Activated CD4-positive, alpha-beta T cell treated with anti-CD3 and anti-CD28 coated beads, Interleukin-2, amount 10 ng/mL, durations not matched to agents 24 days and 14 days (primary cell): ENCODE measurements around the gene IFT74. TPM values are rescaled to one million over a fixed set of nuclear protein-coding genes. Genes with fewer than 3 reads are reported as not detected.
"Not testable (repeated sequence)": the region's sequence is repeated elsewhere in the genome, so short reads cannot be mapped to it uniquely, and the experiment has no call there.

Source experiments
- DNase-seq: peaks from one replicate; pipeline ENCODE4 v3.0.0; 2022
- H3K27ac Mint-ChIP-seq: one replicate; pipeline ENCODE4 v1.8.0; 2022; ENCODE audit warnings: mild to moderate bottlenecking, mixed read lengths
- H3K27me3 Mint-ChIP-seq: one replicate; pipeline ENCODE4 v1.8.0; 2022; ENCODE audit warnings: mixed read lengths
- H3K36me3 Mint-ChIP-seq: one replicate; pipeline ENCODE4 v1.8.0; 2022; ENCODE audit warnings: low read depth, mild to moderate bottlenecking, mixed read lengths
- H3K4me1 Mint-ChIP-seq: one replicate; pipeline ENCODE4 v1.8.0; 2021; ENCODE audit warnings: mixed read lengths
- H3K4me3 Mint-ChIP-seq: one replicate; pipeline ENCODE4 v1.8.0; 2022; ENCODE audit warnings: mild to moderate bottlenecking, moderate library complexity, mixed read lengths
- H3K9me3 Mint-ChIP-seq: one replicate; pipeline ENCODE4 v1.8.0; 2021; ENCODE audit warnings: mixed read lengths
- intact Hi-C: fragments of 100-400 bp; cut with micrococcal nuclease; formaldehyde crosslinking; loops from one replicate; pipeline ENCODE4 v1.15.1; 2023
- total RNA-seq: library from RNA; stranded (reverse); gene quantifications from 2 replicates; pipeline ENCODE4 v1.2.3, GENCODE V29; 2022

Gene IFT74
- total RNA-seq, 1 donor from 2014 or later, result 9.7 TPM

DNA sequence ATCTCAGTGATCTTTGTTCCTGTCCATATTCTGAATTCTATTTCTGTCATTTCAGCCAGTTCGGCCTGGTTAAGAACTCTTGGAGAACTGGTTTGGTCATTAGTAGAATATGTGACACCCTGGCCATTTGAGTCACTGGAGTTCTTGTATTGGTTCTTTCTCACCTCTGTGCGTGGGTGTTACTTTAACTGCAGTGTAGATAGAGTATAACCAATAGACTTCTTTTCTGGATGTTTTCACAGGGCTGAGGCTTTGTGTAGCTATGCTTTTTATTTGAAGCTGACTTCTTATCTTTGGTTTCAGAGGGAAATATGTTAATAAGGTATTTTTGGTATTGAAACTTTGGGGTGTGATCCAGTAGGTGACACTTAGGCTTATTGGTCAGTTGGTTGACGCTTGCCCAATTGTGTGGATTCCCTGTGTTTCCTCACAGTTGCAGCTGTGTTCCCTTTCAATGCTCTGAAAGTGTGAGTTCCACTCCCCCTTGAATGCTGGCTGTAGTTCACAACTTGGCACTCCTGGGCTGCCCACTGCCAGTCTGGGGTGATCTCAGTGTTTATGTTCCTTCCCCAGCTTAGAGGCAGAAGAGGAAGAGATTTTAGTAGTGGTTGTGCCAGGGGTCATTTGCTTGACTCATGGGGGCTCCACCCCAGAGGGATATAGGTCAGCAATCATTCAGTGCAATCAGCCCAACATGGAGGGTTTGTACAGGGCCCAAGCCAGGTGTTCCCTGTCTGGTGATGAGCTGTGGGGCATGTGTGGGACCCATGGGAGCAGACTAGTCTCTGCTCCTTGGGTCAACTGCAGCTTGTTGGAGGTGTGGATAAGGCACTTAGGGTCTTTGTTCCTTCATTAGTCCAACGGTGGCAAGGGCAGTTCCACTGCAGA, 117.9 kb downstream of the IFT74 start:
- intact Hi-C loops, result no loop called here
- DNase-seq, result no peak
- Mint-ChIP-seq H3K4me3 (no peak overlapping the region), H3K27me3 (no peaks in the 10 kb centered on the region), H3K4me1 (no peaks in the 10 kb centered on the region), H3K9me3 (peaks cover 3% of the 10 kb centered on the region), H3K36me3 (no peaks in the 10 kb centered on the region), H3K27ac (no peak overlapping the region)

GRCh38 chr9:27078685-27079084, 122.5 kb downstream of the IFT74 start:
- H3K4me1 Mint-ChIP-seq, result no peaks in the 10 kb centered on the region
- intact Hi-C loops, result no loop called here
- no peak overlapping the region for H3K27ac Mint-ChIP-seq
- DNase-seq, result no peak
- no peaks in the 10 kb centered on the region for H3K36me3 Mint-ChIP-seq
- peaks cover 3% of the 10 kb centered on the region for H3K9me3 Mint-ChIP-seq
- no peaks in the 10 kb centered on the region for H3K27me3 Mint-ChIP-seq
- H3K4me3 Mint-ChIP-seq, result no peak overlapping the region

DNA sequence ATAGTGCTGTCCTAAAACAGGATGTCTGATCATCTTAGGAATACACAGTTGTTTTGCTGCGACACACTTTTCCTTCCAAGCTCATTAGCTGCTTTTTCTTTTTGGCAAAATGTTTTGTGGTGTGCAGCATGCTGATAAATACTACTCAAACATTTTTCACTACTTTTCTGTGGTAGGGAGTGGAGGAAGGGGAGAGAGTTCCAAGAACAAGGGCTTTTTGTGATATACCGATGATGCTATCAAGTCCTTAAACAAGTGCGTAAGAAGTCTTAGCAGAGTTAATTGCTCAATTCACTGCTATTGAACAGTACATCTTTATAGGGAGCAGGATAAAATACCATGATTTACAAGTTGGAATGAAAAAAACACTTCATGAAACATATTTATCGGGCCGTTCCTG, 129.2 kb downstream of the IFT74 start:
- Mint-ChIP-seq H3K4me3 (no peak overlapping the region), H3K27me3 (no peaks in the 10 kb centered on the region), H3K36me3 (no peaks in the 10 kb centered on the region), H3K9me3 (no peaks in the 10 kb centered on the region), H3K4me1 (no peaks in the 10 kb centered on the region), H3K27ac (no peak overlapping the region)
- no peak for DNase-seq
- intact Hi-C loops, result no loop called here

GRCh38 chr9:27086818-27087680, 130.8 kb downstream of the IFT74 start:
- no peak for DNase-seq
- Mint-ChIP-seq H3K4me1 (no peaks in the 10 kb centered on the region), H3K36me3 (no peaks in the 10 kb centered on the region), H3K4me3 (no peak overlapping the region), H3K27ac (no peak overlapping the region), H3K9me3 (no peaks in the 10 kb centered on the region), H3K27me3 (no peaks in the 10 kb centered on the region)
- intact Hi-C loops, result no loop called here

DNA sequence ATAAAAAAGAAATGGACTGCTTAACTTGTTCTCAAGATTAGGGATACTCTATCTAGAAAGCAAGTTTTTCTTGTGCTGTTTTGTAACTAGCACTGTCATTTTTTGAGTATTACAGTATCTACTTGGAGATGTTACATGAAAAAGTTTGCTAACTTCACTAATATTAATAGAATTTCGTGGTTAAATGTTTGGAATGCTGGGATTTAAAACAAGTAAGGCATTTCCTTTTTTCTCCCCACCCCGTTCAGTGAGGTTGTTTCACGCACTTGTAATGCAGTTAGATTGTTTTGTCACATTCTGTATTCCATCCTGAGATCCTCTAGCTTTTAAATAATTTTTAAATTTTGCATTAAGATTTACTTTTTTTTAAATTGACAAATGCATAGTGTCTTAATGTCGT, 132.8 kb downstream of the IFT74 start:
- peaks cover 2% of the 10 kb centered on the region for H3K4me1 Mint-ChIP-seq
- no peak overlapping the region for H3K27ac Mint-ChIP-seq
- H3K4me3 Mint-ChIP-seq, result no peak overlapping the region
- intact Hi-C loops, result no loop called here
- H3K36me3 Mint-ChIP-seq, result no peaks in the 10 kb centered on the region
- DNase-seq, result no peak
- no peaks in the 10 kb centered on the region for H3K27me3 Mint-ChIP-seq
- no peaks in the 10 kb centered on the region for H3K9me3 Mint-ChIP-seq

- Mint-ChIP-seq H3K27ac (no peak overlapping the region), H3K4me1 (peaks cover 2% of the 10 kb centered on the region), H3K27me3 (peaks cover 4% of the 10 kb centered on the region), H3K9me3 (no peaks in the 10 kb centered on the region), H3K4me3 (no peak overlapping the region), H3K36me3 (no peaks in the 10 kb centered on the region)
- no peak for DNase-seq
- intact Hi-C loops, result loop anchor here (10.0 kb wide), 1 partner anchor 55 kb away; no protein-coding TSS in a partner anchor
Measured at GRCh38 chr9:27089706-27090105, 133.5 kb downstream of the IFT74 start.

DNA sequence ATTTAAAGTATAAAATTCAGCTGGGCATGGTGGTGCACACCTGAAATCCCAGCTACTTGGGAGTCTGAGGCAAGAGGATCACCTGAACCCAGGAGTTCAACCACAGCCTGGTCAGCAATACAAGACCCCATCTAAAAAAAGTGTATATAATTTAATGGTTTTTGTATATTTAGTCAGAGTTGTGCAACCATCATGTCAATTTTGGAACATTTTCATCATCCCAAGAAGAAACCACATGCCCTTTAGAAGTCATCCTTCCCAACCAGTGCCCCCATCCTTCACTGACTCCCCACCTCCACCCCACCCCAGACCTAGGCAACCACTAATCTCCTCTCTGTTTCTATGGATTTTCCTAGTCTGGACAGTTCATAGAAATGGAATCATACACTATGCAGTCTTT, 134.0 kb downstream of the IFT74 start:
- intact Hi-C loops, result loop anchor here (10.0 kb wide), 1 partner anchor 55 kb away; no protein-coding TSS in a partner anchor
- H3K4me3 Mint-ChIP-seq, result no peak overlapping the region
- H3K27me3 Mint-ChIP-seq, result peaks cover 5% of the 10 kb centered on the region
- H3K27ac Mint-ChIP-seq, result no peak overlapping the region
- H3K4me1 Mint-ChIP-seq, result peaks cover 2% of the 10 kb centered on the region
- no peaks in the 10 kb centered on the region for H3K36me3 Mint-ChIP-seq
- H3K9me3 Mint-ChIP-seq, result no peaks in the 10 kb centered on the region
- no peak for DNase-seq

GRCh38 chr9:27090711-27091110, 134.5 kb downstream of the IFT74 start:
- no peak overlapping the region for H3K4me3 Mint-ChIP-seq
- H3K36me3 Mint-ChIP-seq, result no peaks in the 10 kb centered on the region
- intact Hi-C loops, result loop anchor here (10.0 kb wide), 1 partner anchor 56 kb away; no protein-coding TSS in a partner anchor
- no peak overlapping the region for H3K27ac Mint-ChIP-seq
- no peaks in the 10 kb centered on the region for H3K9me3 Mint-ChIP-seq
- no peak for DNase-seq
- H3K4me1 Mint-ChIP-seq, result peaks cover 2% of the 10 kb centered on the region
- peaks cover 5% of the 10 kb centered on the region for H3K27me3 Mint-ChIP-seq

- intact Hi-C loops, result loop anchor here (10.0 kb wide), 1 partner anchor 58 kb away; no protein-coding TSS in a partner anchor
- H3K4me3 Mint-ChIP-seq, H3K36me3 Mint-ChIP-seq, H3K27ac Mint-ChIP-seq, H3K9me3 Mint-ChIP-seq, H3K27me3 Mint-ChIP-seq, DNase-seq, H3K4me1 Mint-ChIP-seq: not testable (repeated sequence)
Measured at GRCh38 chr9:27092496-27092895, 136.3 kb downstream of the IFT74 start.

DNA sequence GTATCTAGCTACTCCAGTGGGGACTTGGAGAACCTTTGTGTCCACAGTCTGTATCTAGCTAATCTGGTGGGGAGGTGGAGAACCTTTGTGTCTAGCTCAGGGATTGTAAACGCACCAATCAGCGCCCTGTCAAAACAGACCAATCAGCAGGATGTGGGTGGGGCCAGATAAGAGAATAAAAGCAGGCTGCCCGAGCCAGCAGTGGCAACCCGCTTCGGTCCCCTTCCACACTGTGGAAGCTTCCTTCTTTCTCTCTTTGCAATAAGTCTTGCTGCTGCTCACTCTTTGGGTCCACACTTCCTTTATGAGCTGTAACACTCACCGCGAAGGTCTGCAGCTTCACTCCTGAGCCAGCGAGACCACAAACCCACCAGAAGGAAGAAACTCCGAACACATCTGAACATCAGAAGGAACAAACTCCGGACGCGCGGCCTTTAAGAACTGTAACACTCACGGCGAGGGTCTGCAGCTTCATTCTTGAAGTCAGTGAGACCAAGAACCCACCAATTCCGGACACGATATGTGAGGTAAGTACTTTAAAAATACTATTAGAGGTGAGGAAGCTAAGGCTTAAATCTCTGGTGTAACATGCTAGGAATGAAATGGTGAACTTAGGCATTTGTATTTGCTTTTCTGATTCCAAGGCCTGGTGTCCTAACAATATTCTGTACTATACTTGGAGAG, 137.3 kb downstream of the IFT74 start:
- intact Hi-C loops, result loop anchor here (10.0 kb wide), 1 partner anchor 59 kb away; no protein-coding TSS in a partner anchor
- not testable (repeated sequence) for H3K4me1 Mint-ChIP-seq, H3K9me3 Mint-ChIP-seq, DNase-seq, H3K36me3 Mint-ChIP-seq, H3K27me3 Mint-ChIP-seq, H3K27ac Mint-ChIP-seq
- peak overlapping the region; percentile 13 for H3K4me3 Mint-ChIP-seq

- H3K9me3 Mint-ChIP-seq, result no peaks in the 10 kb centered on the region
- no peak overlapping the region for H3K4me3 Mint-ChIP-seq
- H3K36me3 Mint-ChIP-seq, result no peaks in the 10 kb centered on the region
- peaks cover 5% of the 10 kb centered on the region for H3K27me3 Mint-ChIP-seq
- intact Hi-C loops, result loop anchor here (10.0 kb wide), 1 partner anchor 60 kb away; no protein-coding TSS in a partner anchor
- H3K27ac Mint-ChIP-seq, result no peak overlapping the region
- DNase-seq, result no peak
- peaks cover 2% of the 10 kb centered on the region for H3K4me1 Mint-ChIP-seq
Measured at GRCh38 chr9:27094640-27095298, 138.6 kb downstream of the IFT74 start.

GRCh38 chr9:27107241-27107640, 151.0 kb downstream of the IFT74 start:
- Mint-ChIP-seq H3K36me3 (no peaks in the 10 kb centered on the region), H3K4me1 (no peaks in the 10 kb centered on the region), H3K27ac (no peak overlapping the region), H3K9me3 (no peaks in the 10 kb centered on the region), H3K27me3 (peaks cover 3% of the 10 kb centered on the region), H3K4me3 (no peak overlapping the region)
- intact Hi-C loops, result no loop called here
- DNase-seq, result no peak

DNA sequence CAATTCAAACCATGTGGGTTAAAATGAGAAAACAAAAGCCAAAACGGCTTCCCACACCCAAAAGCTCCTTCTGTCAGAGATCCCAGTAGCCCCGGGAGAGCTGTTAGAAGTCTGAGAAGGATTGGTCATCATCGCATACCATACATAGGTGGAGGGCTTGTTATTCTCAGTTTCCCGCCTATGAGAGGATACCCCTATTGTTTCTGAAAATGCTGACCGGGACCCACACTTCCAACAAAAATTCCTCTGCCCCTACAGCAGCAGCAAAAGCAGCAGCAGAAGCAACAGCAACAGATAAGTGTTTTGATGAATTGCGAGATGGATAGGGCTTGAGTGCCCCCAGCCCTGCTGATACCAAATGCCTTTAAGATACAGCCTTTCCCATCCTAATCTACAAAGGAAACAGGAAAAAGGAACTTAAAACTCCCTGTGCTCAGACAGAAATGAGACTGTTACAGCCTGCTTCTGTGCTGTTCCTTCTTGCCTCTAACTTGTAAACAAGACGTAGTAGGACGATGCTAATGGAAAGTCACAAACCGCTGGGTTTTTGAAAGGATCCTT, 152.8 kb downstream of the IFT74 start, which contains the start of gene TEK:
Gene TEK, plus strand, starts transcription at position 245 of the 561 bp plus-strand sequence. CDS start 366 bp downstream, outside the sequence.
- no peak for DNase-seq
- H3K4me3 Mint-ChIP-seq, result no peak within 1 kb of the TSS
- H3K27ac Mint-ChIP-seq, result no peak within 1 kb of the TSS
- no peaks in the 10 kb centered on the region for H3K9me3 Mint-ChIP-seq
- no peaks in the 10 kb centered on the region for H3K36me3 Mint-ChIP-seq
- intact Hi-C loops, result no loop called here
- no peaks in the 10 kb centered on the region for H3K4me1 Mint-ChIP-seq
- H3K27me3 Mint-ChIP-seq, result peaks cover 3% of the 10 kb centered on the region
